Astrocyte of the spinal cord (primary cell): ENCODE measurements around the gene SLC51B.
"Not testable (repeated sequence)": the region's sequence is repeated elsewhere in the genome, so short reads cannot be mapped to it uniquely, and the experiment has no call there.

ENCODE experiments used
- DNase-seq: peaks from one replicate; pipeline ENCODE4 v3.0.0; 2011; ENCODE audit warnings: low read depth, low spot score
- H3K4me3 ChIP-seq: 2 replicates; pipeline ENCODE4 v1.5.1; 2011; ENCODE audit warnings: low read depth, mild to moderate bottlenecking, low read length, moderate library complexity
- in situ Hi-C: cut with HindIII; loops from 2 replicates; pipeline ENCODE4 v1.10.0; 2017; ENCODE audit warnings: low sequenced_read_pairs
- TF ChIP-seq, protein P1 (sequence below): IDR thresholded peaks from 2 replicates; pipeline ENCODE4 v1.5.1; 2012; ENCODE audit warnings: low read depth, mild to moderate bottlenecking, low read length, inconsistent platforms

The SLC51B gene

DNA sequence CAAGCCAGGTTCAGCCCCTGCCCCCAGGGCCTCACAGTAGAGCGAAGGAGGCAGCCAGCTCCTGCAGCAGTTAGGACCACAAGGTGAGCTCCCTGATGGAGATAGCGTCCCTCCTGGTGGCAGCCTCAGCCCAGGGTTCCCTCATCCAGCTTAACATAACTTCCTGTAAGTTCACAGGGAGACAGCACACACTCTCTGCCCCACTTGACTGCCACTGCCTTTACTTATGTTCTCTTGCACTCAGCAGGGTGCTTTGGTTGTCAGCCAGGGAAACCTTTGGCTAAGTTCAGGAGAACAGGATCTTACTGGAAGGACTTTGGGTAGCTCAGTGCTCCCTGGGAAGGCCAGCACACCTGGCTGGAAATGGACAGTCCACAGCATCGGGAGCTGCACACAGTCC lies 42.2 kb downstream of the SLC51B start:
- in situ Hi-C loops: no loop called here
- DNase-seq: no peak
- TF ChIP-seq, protein P1, sequence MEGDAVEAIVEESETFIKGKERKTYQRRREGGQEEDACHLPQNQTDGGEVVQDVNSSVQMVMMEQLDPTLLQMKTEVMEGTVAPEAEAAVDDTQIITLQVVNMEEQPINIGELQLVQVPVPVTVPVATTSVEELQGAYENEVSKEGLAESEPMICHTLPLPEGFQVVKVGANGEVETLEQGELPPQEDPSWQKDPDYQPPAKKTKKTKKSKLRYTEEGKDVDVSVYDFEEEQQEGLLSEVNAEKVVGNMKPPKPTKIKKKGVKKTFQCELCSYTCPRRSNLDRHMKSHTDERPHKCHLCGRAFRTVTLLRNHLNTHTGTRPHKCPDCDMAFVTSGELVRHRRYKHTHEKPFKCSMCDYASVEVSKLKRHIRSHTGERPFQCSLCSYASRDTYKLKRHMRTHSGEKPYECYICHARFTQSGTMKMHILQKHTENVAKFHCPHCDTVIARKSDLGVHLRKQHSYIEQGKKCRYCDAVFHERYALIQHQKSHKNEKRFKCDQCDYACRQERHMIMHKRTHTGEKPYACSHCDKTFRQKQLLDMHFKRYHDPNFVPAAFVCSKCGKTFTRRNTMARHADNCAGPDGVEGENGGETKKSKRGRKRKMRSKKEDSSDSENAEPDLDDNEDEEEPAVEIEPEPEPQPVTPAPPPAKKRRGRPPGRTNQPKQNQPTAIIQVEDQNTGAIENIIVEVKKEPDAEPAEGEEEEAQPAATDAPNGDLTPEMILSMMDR: no peak
- H3K4me3 ChIP-seq: no peak overlapping the region

DNA sequence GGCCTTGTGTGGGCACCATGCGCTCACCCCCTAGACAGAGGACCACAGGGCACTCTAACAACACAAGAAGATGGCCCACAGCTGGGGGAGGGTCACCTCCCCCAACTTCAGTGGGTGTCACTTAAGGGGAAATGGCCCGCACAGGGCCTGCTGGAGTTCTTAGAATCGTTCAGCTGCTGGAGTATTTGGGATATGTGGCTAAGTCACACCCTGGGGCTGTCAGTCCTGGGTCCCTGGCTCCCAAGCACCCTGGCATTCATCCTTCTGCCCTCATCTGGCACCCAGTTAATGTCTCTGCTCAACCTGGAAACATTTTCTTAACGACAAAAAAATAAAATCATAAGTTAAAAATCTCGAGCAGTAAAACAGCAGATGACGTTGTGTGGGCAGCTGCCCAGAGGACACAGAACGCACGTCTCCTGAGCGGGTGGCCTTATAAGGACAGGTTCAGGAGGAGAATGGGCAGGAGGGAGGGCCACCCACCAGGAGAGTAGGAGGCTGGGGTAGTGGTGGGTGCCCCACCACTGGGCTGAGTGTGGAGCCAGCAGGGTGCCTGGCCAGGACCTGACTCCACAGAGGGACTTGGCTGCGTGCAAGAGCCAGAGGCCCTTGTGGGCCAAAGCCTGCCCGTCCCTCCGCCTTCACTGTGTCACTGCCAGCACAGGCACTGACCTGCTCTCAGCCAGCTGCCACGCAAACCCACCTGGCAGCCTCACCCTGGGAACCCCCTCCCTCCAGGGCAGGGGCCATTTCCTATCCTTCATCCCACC lies 42.9 kb downstream of the SLC51B start:
- H3K4me3 ChIP-seq: no peak overlapping the region
- TF ChIP-seq, protein P1: no peak
- in situ Hi-C loops: no loop called here
- no peak for DNase-seq

DNA sequence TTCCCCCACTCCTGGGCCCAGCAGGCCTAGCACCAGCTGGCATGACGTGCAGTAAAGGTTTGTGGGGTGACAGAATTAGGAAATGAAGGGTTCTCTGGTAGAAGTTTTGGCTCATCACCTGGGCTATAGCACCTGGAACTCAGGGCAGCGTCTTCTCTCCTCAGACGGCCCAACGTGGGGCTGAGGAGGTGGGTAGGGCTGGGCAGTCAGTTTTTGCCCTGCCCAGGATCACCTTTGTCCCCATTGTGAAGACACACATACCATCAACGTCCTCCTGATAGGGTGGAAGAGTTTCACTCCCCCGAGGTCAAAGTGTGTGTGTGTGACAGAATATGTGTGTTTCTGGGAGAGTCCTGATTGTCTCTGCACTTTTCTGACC lies 43.4 kb downstream of the SLC51B start:
- TF ChIP-seq, protein P1: no peak
- no peak for DNase-seq
- H3K4me3 ChIP-seq: no peak overlapping the region
- in situ Hi-C loops: no loop called here

DNA sequence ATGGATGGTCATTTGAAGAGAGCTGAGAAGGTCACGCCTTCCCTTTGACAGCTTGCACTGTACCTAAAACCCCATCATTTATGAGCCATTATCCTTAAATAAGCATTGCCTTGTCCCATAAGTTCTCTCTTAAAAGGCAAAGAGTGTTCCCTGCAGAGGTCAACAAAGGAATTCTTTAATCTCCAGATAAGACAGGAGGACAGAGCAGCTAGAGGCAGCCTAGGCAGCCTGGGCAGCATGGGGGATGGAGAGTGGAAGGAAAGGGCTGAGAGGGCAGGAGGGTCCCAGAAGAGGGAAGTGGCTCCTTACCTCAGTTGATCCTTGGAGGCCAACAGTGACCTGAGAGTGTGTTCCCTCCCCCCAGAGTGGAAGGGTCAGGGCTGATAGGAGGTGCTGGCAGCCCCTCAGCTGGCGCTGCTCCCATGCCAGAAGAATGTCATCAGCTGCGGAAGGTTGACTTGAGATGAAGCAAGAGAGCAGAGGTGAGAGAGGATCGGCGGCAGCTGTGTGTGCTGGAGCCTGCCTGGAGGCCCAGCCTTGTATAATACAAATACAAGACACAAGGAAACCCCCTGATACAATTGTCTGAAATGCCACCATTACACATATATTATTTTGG lies 44.1 kb downstream of the SLC51B start:
- DNase-seq: no peak
- no peak overlapping the region for H3K4me3 ChIP-seq
- TF ChIP-seq, protein P1: no peak
- in situ Hi-C loops: no loop called here

DNA sequence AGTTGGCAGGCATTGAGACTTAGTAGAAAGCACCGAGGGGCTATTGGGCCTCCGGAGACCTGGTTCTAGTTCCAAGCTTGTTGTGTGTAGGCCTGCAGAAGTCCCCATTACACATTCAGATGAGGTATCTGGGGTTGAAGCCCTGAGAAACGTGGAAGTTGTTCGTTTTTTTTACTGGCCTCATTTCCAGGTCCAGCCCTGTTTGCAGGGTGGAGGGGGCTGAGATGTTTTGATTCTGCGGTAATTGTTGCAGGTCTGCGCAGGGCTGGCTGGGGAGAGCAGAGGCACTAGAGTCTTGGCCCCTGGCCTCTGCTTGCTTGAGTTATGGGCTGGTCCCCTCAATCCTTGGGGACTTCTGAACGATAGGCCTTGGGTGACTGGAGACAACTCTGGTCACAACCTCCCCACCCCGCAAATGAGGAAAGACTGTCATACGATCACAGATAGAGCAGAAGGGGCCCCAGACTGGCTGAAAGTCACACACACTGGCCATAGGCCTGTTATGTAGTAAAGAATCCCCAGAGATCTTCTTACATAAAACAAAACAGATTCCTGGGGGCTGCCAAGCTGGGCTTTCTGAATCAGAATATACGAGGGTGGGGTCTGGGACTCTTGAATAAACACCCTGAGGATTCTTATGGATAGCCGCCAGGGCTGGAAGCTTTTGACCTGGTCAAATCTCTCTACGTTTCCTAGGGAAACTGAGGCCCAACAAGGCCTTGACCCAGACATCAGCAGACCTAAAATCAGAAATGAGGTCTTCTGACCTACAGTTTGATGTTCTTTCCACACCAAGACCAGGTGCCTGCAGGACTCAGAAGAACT lies 47.0 kb downstream of the SLC51B start:
- H3K4me3 ChIP-seq: no peak overlapping the region
- TF ChIP-seq, protein P1: no peak
- in situ Hi-C loops: no loop called here
- no peak for DNase-seq

DNA sequence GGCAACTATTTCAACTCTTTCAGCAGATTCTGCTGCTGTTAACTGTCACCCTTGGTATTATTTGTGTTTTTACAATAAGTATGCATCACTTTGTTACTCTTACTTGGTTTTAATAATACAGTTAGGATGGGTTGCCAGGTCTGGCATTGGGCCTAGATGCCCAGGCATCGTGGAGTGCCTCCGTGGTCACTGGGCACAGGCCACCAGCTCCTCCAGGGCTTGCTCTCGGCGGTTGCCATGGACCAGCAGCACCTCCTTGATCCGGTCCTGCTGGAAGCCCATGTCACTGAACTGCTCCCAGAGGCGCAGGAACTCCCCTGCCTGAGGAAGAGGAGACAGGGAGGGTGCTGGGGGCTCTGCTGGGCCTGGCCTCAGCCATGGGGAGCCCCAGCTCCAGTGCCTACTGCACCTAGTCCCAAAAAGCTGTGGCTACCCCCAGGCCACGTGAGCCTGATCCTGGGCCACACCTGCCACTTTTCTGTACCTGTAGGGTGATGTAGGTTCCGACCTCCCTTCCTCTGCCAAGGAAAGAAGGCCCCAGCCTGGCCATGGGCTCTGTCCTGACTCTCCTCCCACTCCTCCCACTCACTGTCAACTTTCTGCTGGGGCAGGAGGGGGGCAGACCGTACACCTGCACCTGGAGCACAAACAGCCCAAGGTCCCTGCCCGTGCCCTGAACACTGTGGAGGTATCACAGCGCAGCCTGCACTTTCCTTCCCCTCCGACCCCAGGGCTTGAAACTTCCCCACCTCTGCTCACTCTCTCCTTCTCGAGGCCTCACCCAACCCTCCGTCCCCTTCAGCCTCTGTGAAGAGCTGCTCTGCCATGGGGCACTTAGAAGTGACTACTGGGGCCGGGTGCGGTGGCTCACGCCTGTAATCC lies 48.0 kb downstream of the SLC51B start:
- in situ Hi-C loops: no loop called here
- H3K4me3 ChIP-seq: no peak overlapping the region
- no peak for DNase-seq
- TF ChIP-seq, protein P1: no peak

DNA sequence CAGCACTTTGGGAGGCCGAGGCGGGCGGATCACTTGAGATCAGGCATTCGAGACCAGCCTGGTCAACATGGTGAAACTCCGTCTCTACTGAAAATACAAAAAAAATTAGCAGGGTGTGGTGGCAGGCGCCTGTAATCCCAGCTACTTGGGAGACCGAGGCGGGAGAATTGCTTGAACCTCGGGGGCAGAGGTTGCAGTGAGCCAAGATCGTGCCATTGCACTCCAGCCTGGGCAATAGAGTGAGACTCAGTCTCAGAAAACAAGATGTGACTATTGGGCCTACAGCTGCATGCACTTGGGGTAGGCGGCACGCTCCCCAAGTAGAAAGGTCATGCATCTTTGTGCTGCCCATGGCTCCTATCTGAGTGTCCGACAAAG lies 48.6 kb downstream of the SLC51B start:
- H3K4me3 ChIP-seq, in situ Hi-C loops, DNase-seq: not testable (repeated sequence)
